ACHN (cell line): Measurements from ENCODE around the gene TMC2.
"Not testable (repeated sequence)": the region's sequence is repeated elsewhere in the genome, so short reads cannot be mapped to it uniquely, and the experiment has no call there.

Experiments used
- DNase-seq: peaks from one replicate; pipeline ENCODE4 v3.0.0-alpha.2; 2015
- in situ Hi-C: cut with HindIII; loops from 2 replicates; pipeline ENCODE4 v1.10.0; 2017; ENCODE audit warnings: low sequenced_read_pairs, low pct_ligation_motif_present, low pct_unique_long_range_greater_than_20kb

The TMC2 gene

DNA sequence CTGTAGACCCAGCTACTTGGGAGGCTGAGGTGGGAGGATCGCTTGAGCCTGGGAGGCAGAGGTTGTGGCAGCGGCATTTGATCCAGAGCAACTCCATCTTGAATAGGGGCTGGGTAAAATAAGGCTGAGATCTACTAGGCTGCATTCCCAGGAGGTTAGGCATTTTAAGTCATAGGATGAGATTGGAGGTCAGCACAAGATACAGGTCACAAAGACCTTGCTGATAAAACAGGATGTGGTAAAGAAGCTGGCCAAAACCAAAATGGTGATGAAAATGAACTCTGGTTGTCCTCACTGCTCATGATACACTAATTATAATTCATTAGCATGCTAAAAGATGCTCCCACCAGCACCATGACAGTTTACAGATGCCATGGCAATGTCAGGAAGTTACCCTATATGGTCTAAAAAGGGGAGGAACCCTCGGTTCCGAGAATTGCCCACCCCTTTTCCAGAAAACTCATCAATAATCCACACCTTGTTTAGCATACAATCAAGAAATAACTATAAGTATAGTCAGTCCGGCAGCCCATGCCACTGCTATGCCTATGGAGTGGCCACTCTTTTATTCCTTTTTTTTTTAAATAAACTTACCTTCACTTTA, 13.4 kb upstream of the TMC2 start:
- in situ Hi-C loops, DNase-seq: not testable (repeated sequence)

GRCh38 chr20:2523919-2524708, 12.3 kb upstream of the TMC2 start:
- peak; percentile 65 for DNase-seq
- in situ Hi-C loops, result no loop called here

- peak; percentile 50 for DNase-seq
- in situ Hi-C loops, result no loop called here
These were observed 11.5 kb upstream of the TMC2 start for GRCh38 chr20:2524709-2525506.

DNA sequence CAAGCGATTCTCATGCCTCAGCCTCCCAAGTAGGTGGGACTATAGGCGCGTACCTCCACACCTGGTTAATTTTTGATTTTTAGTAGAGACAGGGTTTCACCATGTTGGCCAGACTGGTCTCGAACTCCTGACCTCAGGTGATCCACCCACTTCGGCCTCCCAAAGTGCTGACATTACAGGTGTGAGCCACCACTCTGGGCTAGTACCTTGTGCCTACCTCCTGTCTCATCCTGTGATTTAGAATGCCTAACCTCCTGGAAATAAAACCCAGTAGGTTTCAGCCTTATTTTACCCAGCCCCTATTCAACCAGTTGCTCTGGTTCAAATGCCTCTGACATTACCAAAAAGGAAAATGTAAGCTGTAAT, 10.2 kb upstream of the TMC2 start:
- DNase-seq, in situ Hi-C loops: not testable (repeated sequence)

DNA sequence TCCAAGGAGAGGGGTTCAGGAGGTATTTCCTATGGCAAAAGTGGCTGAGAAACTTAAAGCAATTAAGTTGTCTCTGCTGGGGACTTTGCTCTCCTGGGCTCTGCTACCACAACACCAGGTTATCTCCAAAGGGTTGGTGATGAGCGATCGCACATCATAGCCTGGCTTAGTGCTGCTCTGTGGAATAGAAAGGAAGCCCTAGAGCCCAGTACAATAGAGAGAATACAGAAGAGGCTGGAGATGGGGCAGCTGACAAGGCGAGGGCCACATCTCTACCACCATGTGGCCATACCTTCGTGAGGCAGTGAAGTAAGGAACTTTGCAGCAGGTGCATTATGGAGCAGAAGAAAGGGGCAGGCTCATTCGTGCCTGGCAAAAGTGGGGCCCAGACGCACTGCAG, 8.6 kb upstream of the TMC2 start:
- DNase-seq, result no peak
- in situ Hi-C loops, result no loop called here

DNA sequence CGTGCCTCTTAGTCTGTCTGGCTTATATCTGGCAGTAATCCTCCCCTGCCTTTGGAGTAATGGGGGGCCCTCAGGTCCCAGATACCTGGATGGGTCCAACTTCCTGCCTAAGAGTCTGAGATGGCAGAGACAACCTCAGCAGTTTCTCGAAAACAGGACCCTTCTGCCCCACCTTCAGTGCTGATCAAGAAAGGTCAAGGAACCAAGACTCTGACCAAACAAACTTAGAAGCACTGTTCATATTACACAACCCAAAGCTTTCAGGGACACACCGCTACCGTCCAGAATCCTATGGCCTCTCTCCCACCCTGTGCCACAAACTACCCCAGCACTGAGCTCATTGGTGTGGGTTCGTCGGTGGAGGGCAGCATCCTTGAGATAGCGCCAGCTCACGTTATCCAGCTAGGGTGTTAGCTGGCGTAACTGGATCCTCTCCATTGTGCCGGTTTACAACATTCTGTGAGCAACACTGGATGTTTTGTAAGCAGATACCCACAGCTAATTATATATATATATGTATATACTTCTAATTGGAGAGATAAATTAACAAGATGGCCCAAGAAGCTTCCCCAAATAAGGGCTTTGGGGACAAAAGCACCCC, 7.6 kb upstream of the TMC2 start:
- in situ Hi-C loops, result no loop called here
- DNase-seq, result no peak

- no peak for DNase-seq
- in situ Hi-C loops, result no loop called here
These were observed 3.3 kb upstream of the TMC2 start for GRCh38 chr20:2533118-2533517.

- in situ Hi-C loops, result no loop called here
- DNase-seq, result no peak
These were observed 438 bp upstream of the TMC2 start for GRCh38 chr20:2535711-2536559.

DNA sequence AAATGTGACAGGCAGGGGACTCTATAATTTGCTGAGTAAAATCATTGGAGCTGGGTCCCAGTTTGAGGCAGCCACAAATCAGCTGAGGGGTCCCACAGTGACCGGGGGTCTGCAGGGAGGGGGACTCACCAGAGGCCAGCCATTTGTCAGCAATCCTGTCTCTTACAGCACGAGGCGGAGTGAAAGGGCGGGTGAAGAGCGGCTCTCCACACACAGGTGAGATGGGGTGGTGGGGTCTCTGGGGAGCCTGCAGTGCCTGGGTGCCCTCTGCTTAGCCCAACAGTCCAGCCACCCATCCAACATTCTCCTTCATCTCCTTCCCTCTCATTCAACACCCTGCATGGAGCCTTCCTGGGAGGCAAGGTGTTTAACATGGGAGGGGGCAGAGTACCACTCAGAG, 728 bp downstream of the TMC2 start:
- in situ Hi-C loops, result no loop called here
- DNase-seq, result no peak

DNA sequence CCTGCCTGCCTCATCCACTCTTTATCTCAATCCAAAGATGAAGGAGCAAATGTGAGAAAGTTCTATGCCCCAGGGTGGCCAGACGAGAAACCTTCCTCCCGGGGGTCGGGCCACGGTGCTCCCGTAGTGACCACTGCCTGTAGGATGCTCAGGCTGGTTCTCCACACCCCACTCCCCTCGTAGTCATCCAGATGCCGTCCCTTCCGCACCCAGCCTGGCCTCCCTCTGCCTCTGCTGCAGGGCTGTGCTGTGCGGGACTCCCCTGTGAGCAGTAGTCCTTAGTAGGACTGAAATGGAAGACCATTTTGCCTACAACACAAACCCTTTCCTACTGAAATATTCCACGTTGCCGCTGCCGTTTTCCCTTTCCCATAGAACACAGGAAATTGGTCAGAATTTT, 2.0 kb downstream of the TMC2 start:
- no peak for DNase-seq
- in situ Hi-C loops, result no loop called here

- in situ Hi-C loops, result no loop called here
- no peak for DNase-seq
These were observed 2.8 kb downstream of the TMC2 start for GRCh38 chr20:2538931-2539720.

DNA sequence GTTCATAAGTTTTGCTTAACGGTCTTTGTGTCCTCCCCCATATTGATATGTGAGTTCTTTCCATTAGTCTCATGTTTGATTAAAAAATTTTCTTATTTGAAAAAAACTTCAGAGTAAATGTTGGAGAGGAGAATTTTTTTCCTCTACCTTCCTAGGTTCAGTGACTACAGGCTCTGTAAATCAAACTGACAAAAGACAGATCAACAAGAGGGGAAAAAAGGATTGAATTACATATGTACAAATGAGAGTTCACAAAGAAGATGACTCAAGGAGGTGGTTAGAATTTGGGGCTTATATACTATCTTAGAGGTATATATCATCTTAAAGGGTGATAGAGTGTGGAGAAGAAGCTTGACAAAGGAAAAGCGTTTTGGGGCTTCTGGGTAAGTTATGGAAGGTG, 5.6 kb downstream of the TMC2 start:
- in situ Hi-C loops, result no loop called here
- DNase-seq, result no peak

DNA sequence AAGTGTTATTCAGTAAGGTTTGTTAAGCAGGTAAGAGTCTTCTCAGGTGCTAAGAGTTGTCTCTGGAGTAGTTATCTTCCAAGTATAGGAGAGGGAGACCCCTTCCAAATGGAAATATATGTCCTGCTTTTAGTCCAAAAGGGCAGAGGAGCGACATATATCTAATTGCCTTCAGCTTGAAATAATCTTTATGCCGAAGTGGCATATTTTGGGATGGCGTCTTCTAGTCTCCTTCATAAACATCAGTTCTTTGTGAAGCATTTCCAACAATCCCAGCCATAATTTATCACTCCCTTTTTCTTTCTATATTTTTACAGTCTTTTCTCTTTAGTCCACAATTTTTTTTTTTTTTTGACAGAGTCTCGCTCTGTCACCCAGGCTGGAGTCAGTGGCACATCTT, 6.0 kb downstream of the TMC2 start:
- no peak for DNase-seq
- in situ Hi-C loops, result no loop called here

DNA sequence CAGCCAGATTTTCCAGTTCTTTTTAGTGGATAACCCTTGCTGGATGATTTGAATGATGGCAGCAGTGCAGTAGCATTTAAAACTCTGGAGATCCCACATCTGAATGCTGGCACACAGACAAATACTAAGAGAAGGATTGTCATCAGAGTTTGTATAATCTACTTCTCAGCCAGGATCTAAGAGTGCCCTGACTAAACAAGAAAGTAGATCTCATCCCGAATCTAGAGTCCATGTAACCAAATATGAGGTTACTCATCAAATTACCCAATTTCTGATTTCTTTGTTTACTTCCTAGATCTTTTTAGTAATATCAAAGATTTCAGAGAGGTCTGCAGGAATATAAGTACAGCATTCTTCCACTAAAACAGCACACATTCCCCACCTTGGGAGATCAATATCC, 7.8 kb downstream of the TMC2 start:
- in situ Hi-C loops, result no loop called here
- DNase-seq, result no peak

GRCh38 chr20:2545594-2545993, 9.2 kb downstream of the TMC2 start:
- in situ Hi-C loops, result no loop called here
- DNase-seq, result no peak

DNA sequence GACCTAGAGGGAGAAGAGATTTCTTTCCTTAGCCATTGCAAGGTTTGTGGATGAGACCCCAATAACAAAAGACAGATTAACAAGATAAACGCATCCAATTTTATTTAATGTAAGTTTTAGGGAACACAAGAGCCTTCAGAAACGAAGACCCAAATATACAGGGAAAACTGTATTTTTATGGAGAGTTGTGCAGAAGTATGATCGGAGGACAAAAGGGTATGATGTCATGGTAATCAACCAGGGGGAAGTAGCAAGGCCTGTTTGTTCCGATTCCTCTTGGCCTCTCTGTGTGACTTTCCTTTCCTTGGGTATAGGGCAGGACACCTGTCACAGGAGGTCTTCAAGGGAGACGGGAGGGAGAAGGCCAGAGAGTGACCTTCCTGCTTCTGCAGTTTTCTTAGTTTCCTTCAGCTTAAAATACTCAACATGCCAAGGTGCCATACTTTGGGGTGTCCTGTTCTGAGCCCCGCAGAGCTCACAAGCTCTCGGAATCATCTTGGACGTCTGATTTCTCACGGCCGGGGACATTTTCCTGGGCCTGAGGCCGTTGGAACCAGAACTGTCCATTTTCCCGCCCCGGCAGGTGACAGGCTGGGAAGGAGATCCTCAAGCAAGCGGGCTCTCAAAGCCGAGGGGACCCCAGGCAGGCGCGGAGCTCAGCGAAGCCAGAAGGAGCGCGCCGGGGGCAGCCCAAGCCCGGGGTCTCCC, 21.7 kb downstream of the TMC2 start:
- DNase-seq, result no peak

DNA sequence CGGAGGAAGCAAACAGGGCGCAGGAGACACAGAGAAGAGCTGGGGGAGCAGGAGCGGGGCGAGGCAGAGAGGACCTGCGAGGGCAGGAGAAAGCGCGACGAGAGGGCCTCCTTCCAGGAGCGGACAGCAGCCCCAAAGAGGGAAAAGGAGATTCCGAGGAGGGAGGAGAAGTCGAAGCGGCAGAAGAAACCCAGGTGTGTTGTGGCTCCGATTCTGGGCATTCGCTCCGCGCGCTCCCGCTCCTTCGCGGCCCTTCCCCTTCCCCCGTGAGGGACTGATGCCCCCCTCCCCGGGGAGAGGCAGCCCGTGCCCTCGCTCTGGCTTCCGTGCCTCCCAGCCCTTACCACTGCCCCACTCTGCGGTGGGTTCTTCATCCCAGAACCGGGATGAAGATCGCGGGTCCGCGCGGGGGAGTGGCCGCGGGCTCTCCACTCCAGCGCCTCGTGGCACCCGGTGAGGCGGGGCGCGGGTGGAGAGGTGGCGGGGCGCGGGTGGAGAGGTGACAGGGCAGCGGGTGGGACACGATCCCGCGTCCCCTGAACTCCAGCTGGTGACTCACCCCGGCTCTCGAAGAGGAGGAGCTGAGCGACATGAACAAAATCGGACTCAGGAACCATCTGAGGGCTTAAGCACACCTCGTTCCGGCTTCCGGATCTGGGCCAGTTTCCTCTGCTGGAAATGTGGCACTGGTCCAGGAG, 22.4 kb downstream of the TMC2 start:
- in situ Hi-C loops, result no loop called here
- peak; percentile 6 for DNase-seq

More for the DNA sequence above, 21.7 kb downstream of the TMC2 start:
- in situ Hi-C loops, result no loop called here
